ENCODE data around the gene DMRTB1.

DNA sequence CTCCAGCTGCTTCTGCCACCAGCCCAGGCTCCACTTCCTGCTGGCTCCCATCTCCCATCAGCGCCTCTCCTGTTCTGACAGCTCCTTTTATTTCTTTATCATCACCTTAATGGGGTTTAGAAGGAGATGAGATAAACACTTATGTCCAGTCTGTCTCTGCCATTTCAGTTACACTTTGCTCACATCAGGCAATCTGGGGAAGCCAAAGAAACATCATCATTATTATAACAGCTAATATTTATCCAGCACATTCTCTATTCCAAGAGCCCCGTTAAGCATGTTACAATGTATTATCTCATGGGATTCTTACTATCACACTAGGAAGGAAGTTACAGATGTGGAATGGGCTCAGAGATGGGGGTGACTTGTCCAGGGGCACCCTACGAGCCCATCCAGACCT, 31.2 kb downstream of the DMRTB1 start:
- TF ChIP-seq DACH1 (IDR thresholded peaks at IDR 0.05; ENCODE audit: partially characterized antibody) (no peak), POLR2G (IDR thresholded peaks at IDR 0.05; ENCODE audit: low read depth, low read length) (no peak), POU5F1 (IDR thresholded peaks at IDR 0.05; ENCODE audit: borderline replicate concordance, low read depth, low read length, partially characterized antibody) (no peak), SRSF7 (optimal IDR thresholded peaks at IDR 0.05; ENCODE audit: low read depth, low read length) (no peak), FOXK2 (conservative IDR thresholded peaks at IDR 0.05 in 1 of 2, IDR thresholded peaks at IDR 0.05 in 1 of 2; ENCODE audit: low read depth in 2 of 2) (no peak)
- TF ChIP-seq, protein P1, sequence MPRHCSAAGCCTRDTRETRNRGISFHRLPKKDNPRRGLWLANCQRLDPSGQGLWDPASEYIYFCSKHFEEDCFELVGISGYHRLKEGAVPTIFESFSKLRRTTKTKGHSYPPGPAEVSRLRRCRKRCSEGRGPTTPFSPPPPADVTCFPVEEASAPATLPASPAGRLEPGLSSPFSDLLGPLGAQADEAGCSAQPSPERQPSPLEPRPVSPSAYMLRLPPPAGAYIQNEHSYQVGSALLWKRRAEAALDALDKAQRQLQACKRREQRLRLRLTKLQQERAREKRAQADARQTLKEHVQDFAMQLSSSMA (CRISPR knock-in tag; IDR thresholded peaks at IDR 0.05), result no peak
- TF ChIP-seq, protein P2, sequence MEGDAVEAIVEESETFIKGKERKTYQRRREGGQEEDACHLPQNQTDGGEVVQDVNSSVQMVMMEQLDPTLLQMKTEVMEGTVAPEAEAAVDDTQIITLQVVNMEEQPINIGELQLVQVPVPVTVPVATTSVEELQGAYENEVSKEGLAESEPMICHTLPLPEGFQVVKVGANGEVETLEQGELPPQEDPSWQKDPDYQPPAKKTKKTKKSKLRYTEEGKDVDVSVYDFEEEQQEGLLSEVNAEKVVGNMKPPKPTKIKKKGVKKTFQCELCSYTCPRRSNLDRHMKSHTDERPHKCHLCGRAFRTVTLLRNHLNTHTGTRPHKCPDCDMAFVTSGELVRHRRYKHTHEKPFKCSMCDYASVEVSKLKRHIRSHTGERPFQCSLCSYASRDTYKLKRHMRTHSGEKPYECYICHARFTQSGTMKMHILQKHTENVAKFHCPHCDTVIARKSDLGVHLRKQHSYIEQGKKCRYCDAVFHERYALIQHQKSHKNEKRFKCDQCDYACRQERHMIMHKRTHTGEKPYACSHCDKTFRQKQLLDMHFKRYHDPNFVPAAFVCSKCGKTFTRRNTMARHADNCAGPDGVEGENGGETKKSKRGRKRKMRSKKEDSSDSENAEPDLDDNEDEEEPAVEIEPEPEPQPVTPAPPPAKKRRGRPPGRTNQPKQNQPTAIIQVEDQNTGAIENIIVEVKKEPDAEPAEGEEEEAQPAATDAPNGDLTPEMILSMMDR (IDR thresholded peaks at IDR 0.05 in 2 of 3, conservative IDR thresholded peaks at IDR 0.05 in 1 of 3; ENCODE audit: insufficient read depth in 2 of 3, low read depth in 1 of 3, low read length in 3 of 3), result no peak
- TF ChIP-seq, protein P3, sequence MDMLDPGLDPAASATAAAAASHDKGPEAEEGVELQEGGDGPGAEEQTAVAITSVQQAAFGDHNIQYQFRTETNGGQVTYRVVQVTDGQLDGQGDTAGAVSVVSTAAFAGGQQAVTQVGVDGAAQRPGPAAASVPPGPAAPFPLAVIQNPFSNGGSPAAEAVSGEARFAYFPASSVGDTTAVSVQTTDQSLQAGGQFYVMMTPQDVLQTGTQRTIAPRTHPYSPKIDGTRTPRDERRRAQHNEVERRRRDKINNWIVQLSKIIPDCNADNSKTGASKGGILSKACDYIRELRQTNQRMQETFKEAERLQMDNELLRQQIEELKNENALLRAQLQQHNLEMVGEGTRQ (CRISPR knock-in tag; IDR thresholded peaks at IDR 0.05), result no peak

Data from K562 (cell line).